ENCODE measurements around the gene UMPS.

UMPS gene

GRCh38 chr3:124771083-124771445, 40.8 kb downstream of the UMPS start:
- in situ Hi-C loops (cut with HindIII; ENCODE audit: low sequenced_read_pairs): loop anchor here (25.0 kb wide), 2 partner anchors 666 to 791 kb away; no protein-coding TSS in a partner anchor
- DNase-seq (ENCODE audit: low read depth): no peak
- no peak for TF ChIP-seq CTCF (IDR thresholded peaks at IDR 0.05; ENCODE audit: low read depth, low read length, missing control alignments)
- no peak overlapping the region for H3K4me3 ChIP-seq (ENCODE audit: low read depth, low read length)

GRCh38 chr3:124772081-124772831, 42.0 kb downstream of the UMPS start:
- TF ChIP-seq CTCF (IDR thresholded peaks at IDR 0.05; ENCODE audit: low read depth, low read length, missing control alignments): peak; percentile 3
- no peak overlapping the region for H3K4me3 ChIP-seq (ENCODE audit: low read depth, low read length)
- no peak for DNase-seq (ENCODE audit: low read depth)
- in situ Hi-C loops (cut with HindIII; ENCODE audit: low sequenced_read_pairs): loop anchor here (25.0 kb wide), 2 partner anchors 665 to 790 kb away; no protein-coding TSS in a partner anchor

- in situ Hi-C loops (cut with HindIII; ENCODE audit: low sequenced_read_pairs): loop anchor here (25.0 kb wide), 2 partner anchors 664 to 789 kb away; no protein-coding TSS in a partner anchor
- DNase-seq (ENCODE audit: low read depth): no peak
- TF ChIP-seq CTCF (IDR thresholded peaks at IDR 0.05; ENCODE audit: low read depth, low read length, missing control alignments): no peak
- no peak overlapping the region for H3K4me3 ChIP-seq (ENCODE audit: low read depth, low read length)
These were observed 43.4 kb downstream of the UMPS start for GRCh38 chr3:124773351-124774326.

GRCh38 chr3:124774327-124774718, 44.1 kb downstream of the UMPS start:
- peak; percentile 70 for DNase-seq (ENCODE audit: low read depth)
- no peak overlapping the region for H3K4me3 ChIP-seq (ENCODE audit: low read depth, low read length)
- TF ChIP-seq CTCF (IDR thresholded peaks at IDR 0.05; ENCODE audit: low read depth, low read length, missing control alignments): no peak
- in situ Hi-C loops (cut with HindIII; ENCODE audit: low sequenced_read_pairs): loop anchor here (25.0 kb wide), 2 partner anchors 663 to 788 kb away; no protein-coding TSS in a partner anchor

- no peak for TF ChIP-seq CTCF (IDR thresholded peaks at IDR 0.05; ENCODE audit: low read depth, low read length, missing control alignments)
- DNase-seq (ENCODE audit: low read depth): no peak
- in situ Hi-C loops (cut with HindIII; ENCODE audit: low sequenced_read_pairs): loop anchor here (25.0 kb wide), 2 partner anchors 662 to 787 kb away; no protein-coding TSS in a partner anchor
- no peak overlapping the region for H3K4me3 ChIP-seq (ENCODE audit: low read depth, low read length)
These were observed 44.7 kb downstream of the UMPS start for GRCh38 chr3:124774841-124775402.

- H3K4me3 ChIP-seq (ENCODE audit: low read depth, low read length): no peak overlapping the region
- no peak for TF ChIP-seq CTCF (IDR thresholded peaks at IDR 0.05; ENCODE audit: low read depth, low read length, missing control alignments)
- no peak for DNase-seq (ENCODE audit: low read depth)
- in situ Hi-C loops (cut with HindIII; ENCODE audit: low sequenced_read_pairs): no loop called here
These were observed 45.6 kb downstream of the UMPS start for GRCh38 chr3:124775877-124776276.

Data from astrocyte of the cerebellum (primary cell).